ENCODE results near the gene HTR3A. TPM values are rescaled to one million over a fixed set of nuclear protein-coding genes. Genes with fewer than 3 reads are reported as not detected.
A peak's percentile ranks its signal among the peaks of the same experiment; 100 is the strongest.

Gene HTR3A
- total and polyA plus RNA-seq, 2 experiments from 2014 or later = 5.8 to 8.1 TPM

DNA sequence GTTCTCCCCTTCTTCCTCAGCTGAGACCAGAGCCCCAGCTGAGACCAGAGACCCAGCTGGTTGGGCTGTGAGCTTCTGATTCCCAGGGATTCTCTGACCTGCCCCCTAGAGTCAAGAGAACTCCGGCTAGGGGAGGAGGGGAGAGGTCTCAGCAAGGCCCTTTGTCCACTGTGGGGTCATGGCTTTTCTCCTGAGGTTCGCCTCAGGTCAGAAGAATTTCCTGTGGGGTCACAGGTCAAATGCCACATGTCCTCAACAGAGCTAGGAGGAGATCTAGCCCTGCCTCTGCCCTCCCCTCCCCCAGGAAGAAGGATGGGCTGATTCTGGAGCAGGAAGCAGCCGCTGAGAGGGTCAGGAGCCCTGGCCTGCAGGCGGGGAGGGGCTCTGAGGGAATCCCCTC, 23.7 kb downstream of the HTR3A start:
- Histone ChIP-seq H4K20me1 (replicated peaks; ENCODE audit: insufficient read depth) (no peaks in the 10 kb centered on the region), H3K27ac (ENCODE audit: low read depth) (no peak overlapping the region), H3K79me2 (replicated peaks; ENCODE audit: insufficient read depth) (no peaks in the 10 kb centered on the region), H2AFZ (peak overlapping the region; percentile 90), H3K4me3 (no peak overlapping the region), H3K9me2 (ENCODE audit: insufficient read depth) (no peaks in the 10 kb centered on the region; the same call in 1 of the 2 replicates), H3K27me3 (ENCODE audit: insufficient read depth) (no peaks in the 10 kb centered on the region), H3K4me1 (ENCODE audit: insufficient read depth) (no peaks in the 10 kb centered on the region), H3K4me2 (0 out of 2 replicates have a peak overlapping the region, but pooled peaks have one; percentile 32), H3K36me3 (ENCODE audit: insufficient read depth) (no peaks in the 10 kb centered on the region), H3F3A (replicated peaks; ENCODE audit: low read depth) (no peaks in the 10 kb centered on the region)
- no peak overlapping the region for H3K4me3 Mint-ChIP-seq
- H3K9me3 Mint-ChIP-seq = no peaks in the 10 kb centered on the region
- H3K4me1 Mint-ChIP-seq = peaks cover 8% of the 10 kb centered on the region; the same call in 2 of the 3 replicates
- H3K27me3 Mint-ChIP-seq (ENCODE audit: insufficient read depth, low read depth, poor library complexity) = peaks cover 9% of the 10 kb centered on the region
- no peak for ATAC-seq
- no peak overlapping the region for H3K27ac Mint-ChIP-seq
- H3K36me3 Mint-ChIP-seq (ENCODE audit: low read depth) = no peaks in the 10 kb centered on the region
- TF ChIP-seq ZNF114 (CRISPR knock-in tag; IDR thresholded peaks at IDR 0.05) (no peak), STAT1 (IDR thresholded peaks at IDR 0.05; ENCODE audit: unreplicated experiment) (no peak)
- no peak for DNase-seq (ENCODE audit: low spot score)

DNA sequence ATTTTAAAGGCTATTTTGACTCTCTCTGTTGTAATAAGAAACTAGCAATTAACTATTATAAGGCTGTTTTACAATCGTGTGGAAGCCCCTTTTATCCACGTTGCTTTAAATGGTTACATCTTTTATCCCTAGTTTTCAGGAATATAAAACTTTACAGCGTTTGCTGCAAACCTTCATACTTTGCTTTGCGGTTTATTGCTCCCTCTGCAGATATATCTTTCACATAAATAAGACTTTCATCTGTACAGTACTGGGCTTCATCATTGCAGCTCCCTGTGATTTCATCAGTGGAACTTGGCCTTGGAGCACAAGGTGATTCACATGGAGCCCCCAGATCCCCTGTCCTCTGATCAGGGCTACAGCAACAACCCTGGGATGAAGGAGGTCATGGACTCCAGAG, 25.6 kb downstream of the HTR3A start:
- no peak for ATAC-seq
- Mint-ChIP-seq H3K4me1 (peaks cover 2% of the 10 kb centered on the region; the same call in 1 of the 3 replicates), H3K9me3 (no peaks in the 10 kb centered on the region), H3K27ac (no peak overlapping the region), H3K4me3 (no peak overlapping the region), H3K36me3 (ENCODE audit: low read depth) (no peaks in the 10 kb centered on the region), H3K27me3 (ENCODE audit: insufficient read depth, low read depth, poor library complexity) (peaks cover 4% of the 10 kb centered on the region)
- no peak overlapping the region for H3K4me2 ChIP-seq
- H2AFZ ChIP-seq = no peak overlapping the region
- TF ChIP-seq STAT1 (IDR thresholded peaks at IDR 0.05; ENCODE audit: unreplicated experiment) (no peak), ZNF331 (CRISPR knock-in tag; IDR thresholded peaks at IDR 0.05; ENCODE audit: low read depth) (no peak), EZH2 (IDR thresholded peaks at IDR 0.05; ENCODE audit: low read depth, unreplicated experiment) (no peak)
- H3K4me1 ChIP-seq (ENCODE audit: insufficient read depth) = no peaks in the 10 kb centered on the region
- H3K36me3 ChIP-seq (ENCODE audit: insufficient read depth) = no peaks in the 10 kb centered on the region
- no peaks in the 10 kb centered on the region for H3K79me2 ChIP-seq (replicated peaks; ENCODE audit: insufficient read depth)
- peaks cover 4% of the 10 kb centered on the region for H3K9me2 ChIP-seq (ENCODE audit: insufficient read depth)
- H3K27me3 ChIP-seq (ENCODE audit: insufficient read depth) = no peaks in the 10 kb centered on the region
- H3F3A ChIP-seq (replicated peaks; ENCODE audit: low read depth) = no peaks in the 10 kb centered on the region
- no peak overlapping the region for H3K27ac ChIP-seq (ENCODE audit: low read depth)
- DNase-seq (ENCODE audit: low spot score) = no peak
- no peaks in the 10 kb centered on the region for H4K20me1 ChIP-seq (replicated peaks; ENCODE audit: insufficient read depth)
- no peak overlapping the region for H3K4me3 ChIP-seq

DNA sequence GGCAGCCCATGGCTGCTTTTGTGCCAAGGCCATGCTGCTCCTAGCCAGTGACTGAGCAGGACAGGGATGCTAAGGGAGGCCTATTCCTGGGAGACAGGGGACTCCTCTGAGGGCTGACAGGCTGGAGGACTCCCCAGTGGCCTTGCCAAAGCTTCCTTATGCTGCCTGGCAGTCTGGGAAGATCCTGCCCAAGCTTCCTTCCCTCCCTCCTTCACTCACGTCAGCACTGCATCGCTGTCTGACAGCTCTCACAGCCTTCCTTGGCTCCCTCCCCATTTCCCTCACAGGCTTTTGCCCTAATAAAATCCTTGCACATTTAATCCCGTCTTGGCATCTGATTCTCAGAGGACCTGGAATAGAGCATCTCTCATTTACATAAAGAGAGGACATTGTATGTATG, 26.5 kb downstream of the HTR3A start:
- Histone ChIP-seq H3K27ac (ENCODE audit: low read depth) (no peak overlapping the region), H2AFZ (no peak overlapping the region), H3F3A (replicated peaks; ENCODE audit: low read depth) (no peaks in the 10 kb centered on the region), H3K9me2 (ENCODE audit: insufficient read depth) (peaks cover 4% of the 10 kb centered on the region), H3K79me2 (replicated peaks; ENCODE audit: insufficient read depth) (no peaks in the 10 kb centered on the region), H3K4me1 (ENCODE audit: insufficient read depth) (no peaks in the 10 kb centered on the region), H3K36me3 (ENCODE audit: insufficient read depth) (no peaks in the 10 kb centered on the region), H3K4me3 (no peak overlapping the region), H4K20me1 (replicated peaks; ENCODE audit: insufficient read depth) (no peaks in the 10 kb centered on the region), H3K27me3 (ENCODE audit: insufficient read depth) (no peaks in the 10 kb centered on the region), H3K4me2 (no peak overlapping the region)
- DNase-seq (ENCODE audit: low spot score) (no peak), ATAC-seq (no peak)
- no peaks in the 10 kb centered on the region for H3K36me3 Mint-ChIP-seq (ENCODE audit: low read depth)
- H3K4me3 Mint-ChIP-seq = no peak overlapping the region
- H3K9me3 Mint-ChIP-seq = no peaks in the 10 kb centered on the region
- no peak overlapping the region for H3K27ac Mint-ChIP-seq
- H3K27me3 Mint-ChIP-seq (ENCODE audit: insufficient read depth, low read depth, poor library complexity) = peaks cover 4% of the 10 kb centered on the region
- H3K4me1 Mint-ChIP-seq = peaks cover 2% of the 10 kb centered on the region; the same call in 1 of the 3 replicates
- TF ChIP-seq CREB1 (CRISPR knock-in tag; IDR thresholded peaks at IDR 0.05; ENCODE audit: low read depth) (no peak), JUNB (IDR thresholded peaks at IDR 0.05; ENCODE audit: unreplicated experiment) (no peak), EZH2 (IDR thresholded peaks at IDR 0.05; ENCODE audit: low read depth, unreplicated experiment) (no peak), POLR2AphosphoS5 (IDR thresholded peaks at IDR 0.05; ENCODE audit: low read depth) (no peak), ZNF114 (CRISPR knock-in tag; IDR thresholded peaks at IDR 0.05) (no peak), EZH2phosphoT487 (IDR thresholded peaks at IDR 0.05; ENCODE audit: unreplicated experiment) (no peak)
- TF ChIP-seq, protein P1, sequence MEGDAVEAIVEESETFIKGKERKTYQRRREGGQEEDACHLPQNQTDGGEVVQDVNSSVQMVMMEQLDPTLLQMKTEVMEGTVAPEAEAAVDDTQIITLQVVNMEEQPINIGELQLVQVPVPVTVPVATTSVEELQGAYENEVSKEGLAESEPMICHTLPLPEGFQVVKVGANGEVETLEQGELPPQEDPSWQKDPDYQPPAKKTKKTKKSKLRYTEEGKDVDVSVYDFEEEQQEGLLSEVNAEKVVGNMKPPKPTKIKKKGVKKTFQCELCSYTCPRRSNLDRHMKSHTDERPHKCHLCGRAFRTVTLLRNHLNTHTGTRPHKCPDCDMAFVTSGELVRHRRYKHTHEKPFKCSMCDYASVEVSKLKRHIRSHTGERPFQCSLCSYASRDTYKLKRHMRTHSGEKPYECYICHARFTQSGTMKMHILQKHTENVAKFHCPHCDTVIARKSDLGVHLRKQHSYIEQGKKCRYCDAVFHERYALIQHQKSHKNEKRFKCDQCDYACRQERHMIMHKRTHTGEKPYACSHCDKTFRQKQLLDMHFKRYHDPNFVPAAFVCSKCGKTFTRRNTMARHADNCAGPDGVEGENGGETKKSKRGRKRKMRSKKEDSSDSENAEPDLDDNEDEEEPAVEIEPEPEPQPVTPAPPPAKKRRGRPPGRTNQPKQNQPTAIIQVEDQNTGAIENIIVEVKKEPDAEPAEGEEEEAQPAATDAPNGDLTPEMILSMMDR (conservative IDR thresholded peaks at IDR 0.05; ENCODE audit: low read depth in 2 of 2) = no peak
- TF ChIP-seq, protein P2, sequence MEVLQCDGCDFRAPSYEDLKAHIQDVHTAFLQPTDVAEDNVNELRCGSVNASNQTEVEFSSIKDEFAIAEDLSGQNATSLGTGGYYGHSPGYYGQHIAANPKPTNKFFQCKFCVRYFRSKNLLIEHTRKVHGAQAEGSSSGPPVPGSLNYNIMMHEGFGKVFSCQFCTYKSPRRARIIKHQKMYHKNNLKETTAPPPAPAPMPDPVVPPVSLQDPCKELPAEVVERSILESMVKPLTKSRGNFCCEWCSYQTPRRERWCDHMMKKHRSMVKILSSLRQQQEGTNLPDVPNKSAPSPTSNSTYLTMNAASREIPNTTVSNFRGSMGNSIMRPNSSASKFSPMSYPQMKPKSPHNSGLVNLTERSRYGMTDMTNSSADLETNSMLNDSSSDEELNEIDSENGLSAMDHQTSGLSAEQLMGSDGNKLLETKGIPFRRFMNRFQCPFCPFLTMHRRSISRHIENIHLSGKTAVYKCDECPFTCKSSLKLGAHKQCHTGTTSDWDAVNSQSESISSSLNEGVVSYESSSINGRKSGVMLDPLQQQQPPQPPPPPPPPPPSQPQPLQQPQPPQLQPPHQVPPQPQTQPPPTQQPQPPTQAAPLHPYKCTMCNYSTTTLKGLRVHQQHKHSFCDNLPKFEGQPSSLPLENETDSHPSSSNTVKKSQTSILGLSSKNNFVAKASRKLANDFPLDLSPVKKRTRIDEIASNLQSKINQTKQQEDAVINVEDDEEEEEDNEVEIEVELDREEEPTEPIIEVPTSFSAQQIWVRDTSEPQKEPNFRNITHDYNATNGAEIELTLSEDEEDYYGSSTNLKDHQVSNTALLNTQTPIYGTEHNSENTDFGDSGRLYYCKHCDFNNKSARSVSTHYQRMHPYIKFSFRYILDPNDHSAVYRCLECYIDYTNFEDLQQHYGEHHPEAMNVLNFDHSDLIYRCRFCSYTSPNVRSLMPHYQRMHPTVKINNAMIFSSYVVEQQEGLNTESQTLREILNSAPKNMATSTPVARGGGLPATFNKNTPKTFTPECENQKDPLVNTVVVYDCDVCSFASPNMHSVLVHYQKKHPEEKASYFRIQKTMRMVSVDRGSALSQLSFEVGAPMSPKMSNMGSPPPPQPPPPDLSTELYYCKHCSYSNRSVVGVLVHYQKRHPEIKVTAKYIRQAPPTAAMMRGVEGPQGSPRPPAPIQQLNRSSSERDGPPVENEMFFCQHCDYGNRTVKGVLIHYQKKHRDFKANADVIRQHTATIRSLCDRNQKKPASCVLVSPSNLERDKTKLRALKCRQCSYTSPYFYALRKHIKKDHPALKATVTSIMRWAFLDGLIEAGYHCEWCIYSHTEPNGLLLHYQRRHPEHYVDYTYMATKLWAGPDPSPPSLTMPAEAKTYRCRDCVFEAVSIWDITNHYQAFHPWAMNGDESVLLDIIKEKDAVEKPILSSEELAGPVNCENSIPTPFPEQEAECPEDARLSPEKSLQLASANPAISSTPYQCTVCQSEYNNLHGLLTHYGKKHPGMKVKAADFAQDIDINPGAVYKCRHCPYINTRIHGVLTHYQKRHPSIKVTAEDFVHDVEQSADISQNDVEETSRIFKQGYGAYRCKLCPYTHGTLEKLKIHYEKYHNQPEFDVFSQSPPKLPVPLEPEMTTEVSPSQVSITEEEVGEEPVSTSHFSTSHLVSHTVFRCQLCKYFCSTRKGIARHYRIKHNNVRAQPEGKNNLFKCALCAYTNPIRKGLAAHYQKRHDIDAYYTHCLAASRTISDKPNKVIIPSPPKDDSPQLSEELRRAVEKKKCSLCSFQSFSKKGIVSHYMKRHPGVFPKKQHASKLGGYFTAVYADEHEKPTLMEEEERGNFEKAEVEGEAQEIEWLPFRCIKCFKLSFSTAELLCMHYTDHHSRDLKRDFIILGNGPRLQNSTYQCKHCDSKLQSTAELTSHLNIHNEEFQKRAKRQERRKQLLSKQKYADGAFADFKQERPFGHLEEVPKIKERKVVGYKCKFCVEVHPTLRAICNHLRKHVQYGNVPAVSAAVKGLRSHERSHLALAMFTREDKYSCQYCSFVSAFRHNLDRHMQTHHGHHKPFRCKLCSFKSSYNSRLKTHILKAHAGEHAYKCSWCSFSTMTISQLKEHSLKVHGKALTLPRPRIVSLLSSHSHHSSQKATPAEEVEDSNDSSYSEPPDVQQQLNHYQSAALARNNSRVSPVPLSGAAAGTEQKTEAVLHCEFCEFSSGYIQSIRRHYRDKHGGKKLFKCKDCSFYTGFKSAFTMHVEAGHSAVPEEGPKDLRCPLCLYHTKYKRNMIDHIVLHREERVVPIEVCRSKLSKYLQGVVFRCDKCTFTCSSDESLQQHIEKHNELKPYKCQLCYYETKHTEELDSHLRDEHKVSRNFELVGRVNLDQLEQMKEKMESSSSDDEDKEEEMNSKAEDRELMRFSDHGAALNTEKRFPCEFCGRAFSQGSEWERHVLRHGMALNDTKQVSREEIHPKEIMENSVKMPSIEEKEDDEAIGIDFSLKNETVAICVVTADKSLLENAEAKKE (CRISPR knock-in tag; IDR thresholded peaks at IDR 0.05) = no peak
